ENCODE results near the gene DNAJB5.

DNAJB5 gene

DNA sequence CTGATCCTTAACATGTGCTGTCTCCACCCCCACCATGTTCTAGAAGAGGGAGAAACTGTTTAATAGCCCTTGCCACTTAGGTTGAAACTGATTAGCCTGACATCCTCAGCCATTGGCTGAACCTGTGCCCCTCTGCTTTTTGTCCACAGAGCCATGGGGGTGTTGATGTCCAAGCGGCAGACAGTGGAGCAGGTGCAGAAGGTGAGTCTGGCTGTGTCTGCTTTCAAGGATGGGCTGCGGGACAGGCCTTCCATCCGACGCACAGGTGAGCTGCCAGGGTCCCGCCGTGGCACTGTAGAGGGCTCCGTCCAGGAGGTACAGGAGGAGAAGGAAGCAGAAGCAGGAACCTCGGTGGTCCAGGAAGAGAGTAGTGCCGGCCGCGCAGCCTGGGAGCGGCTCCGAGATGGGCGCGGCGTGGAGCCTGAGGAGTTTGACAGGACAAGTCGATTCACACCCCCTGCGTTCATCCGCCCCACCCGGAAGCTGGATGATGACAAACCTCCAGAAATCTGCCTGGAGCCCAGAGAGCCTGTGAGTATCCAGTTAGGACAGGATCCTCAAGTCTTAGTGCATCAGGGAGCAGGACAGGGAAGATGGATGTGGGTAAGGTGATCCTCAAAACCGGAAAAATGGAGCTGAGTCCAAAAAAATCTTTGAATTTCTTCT, 18.3 kb upstream of the DNAJB5 start:
- no peaks in the 10 kb centered on the region for H3K4me1 Mint-ChIP-seq
- no peak overlapping the region for H3K4me3 Mint-ChIP-seq
- no peaks in the 10 kb centered on the region for H3K36me3 Mint-ChIP-seq
- ATAC-seq (ENCODE audit: low read depth) (no peak), DNase-seq (ENCODE audit: low spot score in 2 of 2) (no peak)
- H3K27ac Mint-ChIP-seq = no peak overlapping the region
- H3K27me3 Mint-ChIP-seq = peaks cover 14% of the 10 kb centered on the region
- no peaks in the 10 kb centered on the region for H3K9me3 Mint-ChIP-seq

DNA sequence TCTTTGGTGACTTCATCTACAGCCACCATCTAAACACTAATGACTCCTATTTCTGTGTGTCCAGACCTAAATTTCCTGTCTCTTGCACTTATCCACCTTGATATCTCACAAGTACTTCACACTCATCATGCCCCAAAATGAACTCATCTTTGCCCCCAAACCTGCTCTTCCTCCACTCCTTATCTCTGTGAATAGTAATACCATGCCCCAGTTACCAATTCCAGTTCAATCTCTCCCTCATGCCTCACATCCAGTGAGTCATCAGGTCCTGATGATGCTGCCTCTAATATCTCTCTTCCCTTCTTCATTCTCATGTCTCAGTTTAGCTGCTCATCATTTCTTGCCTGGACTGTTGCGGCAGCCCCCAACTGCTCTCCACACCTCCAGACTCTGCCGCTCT, 14.9 kb upstream of the DNAJB5 start:
- H3K36me3 Mint-ChIP-seq = no peaks in the 10 kb centered on the region
- ATAC-seq (ENCODE audit: low read depth) (no peak), DNase-seq (ENCODE audit: low spot score in 2 of 2) (no peak)
- peaks cover 8% of the 10 kb centered on the region for H3K27me3 Mint-ChIP-seq
- no peak overlapping the region for H3K27ac Mint-ChIP-seq
- H3K9me3 Mint-ChIP-seq = no peaks in the 10 kb centered on the region
- no peak overlapping the region for H3K4me3 Mint-ChIP-seq
- no peaks in the 10 kb centered on the region for H3K4me1 Mint-ChIP-seq

DNA sequence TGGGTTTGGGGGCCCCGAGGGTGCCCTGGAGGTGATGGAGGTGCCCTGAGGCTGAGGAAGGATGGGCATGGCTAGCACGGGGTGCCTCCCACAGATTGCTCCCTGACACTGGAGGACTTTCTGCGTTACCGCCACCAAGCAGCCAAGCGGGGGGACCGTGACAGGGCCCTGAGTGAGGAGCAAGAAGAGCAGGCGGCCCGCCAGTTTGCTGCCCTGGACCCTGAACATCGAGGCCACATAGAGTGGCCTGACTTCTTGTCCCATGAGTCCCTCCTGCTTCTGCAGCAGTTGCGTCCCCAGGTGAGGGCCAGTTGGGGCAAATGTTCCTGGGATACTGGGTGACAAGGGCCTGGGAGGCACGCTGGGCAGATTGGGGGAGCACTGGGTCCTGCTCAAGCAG, 13.1 kb upstream of the DNAJB5 start:
- DNase-seq (ENCODE audit: low spot score in 2 of 2) (no peak), ATAC-seq (ENCODE audit: low read depth) (no peak)
- H3K4me3 Mint-ChIP-seq = no peak overlapping the region
- no peaks in the 10 kb centered on the region for H3K36me3 Mint-ChIP-seq
- H3K9me3 Mint-ChIP-seq = no peaks in the 10 kb centered on the region
- no peak overlapping the region for H3K27ac Mint-ChIP-seq
- peaks cover 2% of the 10 kb centered on the region for H3K4me1 Mint-ChIP-seq
- H3K27me3 Mint-ChIP-seq = peaks cover 5% of the 10 kb centered on the region

DNA sequence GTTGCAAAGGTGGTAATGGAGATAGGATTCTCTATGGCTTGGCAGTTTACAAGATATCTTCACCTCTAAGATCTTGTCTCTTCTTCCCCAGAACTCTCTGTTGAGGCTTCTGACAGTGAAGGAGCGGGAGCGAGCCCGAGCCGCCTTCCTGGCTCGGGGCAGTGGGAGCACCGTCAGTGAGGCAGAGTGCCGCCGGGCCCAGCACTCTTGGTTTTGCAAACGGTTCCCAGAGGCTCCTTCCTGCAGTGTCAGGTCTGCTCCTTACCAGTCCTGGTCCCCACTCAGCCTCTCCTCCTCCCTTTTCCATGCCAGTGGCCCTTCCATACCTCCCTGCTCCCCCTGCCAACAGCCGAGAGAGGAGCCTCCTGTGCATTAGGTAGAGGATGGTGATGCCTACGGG, 12.6 kb upstream of the DNAJB5 start:
- Mint-ChIP-seq H3K27me3 (peaks cover 5% of the 10 kb centered on the region), H3K27ac (no peak overlapping the region), H3K4me1 (peaks cover 2% of the 10 kb centered on the region), H3K36me3 (no peaks in the 10 kb centered on the region), H3K4me3 (no peak overlapping the region), H3K9me3 (no peaks in the 10 kb centered on the region)
- no peak for ATAC-seq (ENCODE audit: low read depth)
- DNase-seq (ENCODE audit: low spot score in 2 of 2) = no peak

DNA sequence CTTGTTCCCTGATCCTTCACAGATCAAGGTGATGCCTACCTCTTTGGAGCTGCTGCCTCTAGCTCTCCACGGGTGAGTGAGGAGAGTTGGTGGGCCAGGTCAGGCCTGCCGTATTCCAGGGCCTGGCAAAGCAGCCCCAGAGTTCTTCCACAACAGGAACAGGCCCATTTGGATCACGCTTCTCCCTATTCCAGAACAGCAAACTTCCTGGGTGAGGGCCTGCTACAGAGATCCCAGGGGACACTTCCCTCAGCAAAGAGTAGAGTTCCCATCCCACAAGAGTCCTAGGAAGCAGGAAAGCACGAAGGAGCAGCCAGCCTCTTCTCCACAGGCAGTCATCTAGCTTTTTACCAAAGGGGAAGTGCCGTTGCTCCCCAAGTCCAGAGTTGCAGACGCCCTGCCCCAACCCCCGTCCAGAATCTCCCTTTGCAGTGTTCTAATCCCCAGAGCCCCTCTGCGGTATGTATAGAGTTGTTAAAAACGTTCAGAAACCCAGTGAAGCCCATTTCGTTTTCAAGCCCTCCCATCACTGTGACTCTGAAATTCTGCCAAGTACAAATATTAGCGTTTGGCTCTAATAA, 9.3 kb upstream of the DNAJB5 start:
- peaks cover 27% of the 10 kb centered on the region for H3K4me1 Mint-ChIP-seq
- H3K4me3 Mint-ChIP-seq = no peak overlapping the region
- ATAC-seq (ENCODE audit: low read depth) (no peak), DNase-seq (ENCODE audit: low spot score in 2 of 2) (no peak)
- H3K36me3 Mint-ChIP-seq = no peaks in the 10 kb centered on the region
- H3K27me3 Mint-ChIP-seq = peaks cover 2% of the 10 kb centered on the region
- H3K9me3 Mint-ChIP-seq = no peaks in the 10 kb centered on the region
- H3K27ac Mint-ChIP-seq = no peak overlapping the region

DNA sequence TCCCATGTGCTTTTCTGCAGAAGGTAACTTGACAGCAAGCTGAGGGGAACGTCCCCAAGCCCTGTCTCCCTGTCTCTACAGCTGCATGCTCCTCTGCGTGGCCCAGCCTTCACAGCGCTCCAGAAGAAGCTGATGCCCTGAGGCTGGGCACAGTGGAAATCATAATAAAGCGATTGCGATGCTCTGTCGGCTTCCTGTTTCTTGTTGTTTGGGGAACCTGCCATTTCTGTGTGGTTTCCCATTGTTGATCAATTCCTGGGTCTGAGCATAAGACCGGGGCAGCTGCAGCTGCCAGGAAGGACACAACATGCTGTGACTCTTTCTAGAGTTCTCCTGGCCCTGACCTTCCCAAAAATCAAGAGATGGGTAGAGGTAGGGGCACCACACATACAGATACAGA, 7.2 kb upstream of the DNAJB5 start:
- no peak for DNase-seq (ENCODE audit: low spot score in 2 of 2)
- H3K36me3 Mint-ChIP-seq = no peaks in the 10 kb centered on the region
- peak overlapping the region; percentile 9 for H3K4me3 Mint-ChIP-seq
- ATAC-seq (ENCODE audit: low read depth) = no peak
- H3K4me1 Mint-ChIP-seq = peaks cover 42% of the 10 kb centered on the region
- H3K9me3 Mint-ChIP-seq = no peaks in the 10 kb centered on the region
- H3K27ac Mint-ChIP-seq = no peak overlapping the region
- H3K27me3 Mint-ChIP-seq = no peaks in the 10 kb centered on the region

DNA sequence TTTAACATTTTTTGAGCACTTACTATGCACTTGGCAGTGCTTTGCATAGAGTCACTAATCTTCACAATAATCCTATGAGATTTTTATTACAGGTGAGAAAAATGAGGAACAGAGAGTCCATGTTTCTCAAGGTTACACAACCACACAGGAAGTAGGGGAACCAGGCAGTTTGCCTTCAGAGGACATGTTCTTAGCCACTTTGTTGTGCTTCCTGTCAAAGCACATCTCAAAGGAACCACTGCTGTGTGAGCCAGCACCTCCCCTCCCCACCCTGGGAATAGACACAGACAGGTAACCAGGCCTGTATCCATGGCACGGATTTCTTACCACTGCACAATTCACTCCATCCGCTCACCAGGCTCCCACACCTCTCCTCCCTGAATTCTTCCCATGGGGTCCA, 6.3 kb upstream of the DNAJB5 start:
- Mint-ChIP-seq H3K4me1 (peaks cover 46% of the 10 kb centered on the region), H3K4me3 (peak overlapping the region; percentile 37), H3K36me3 (no peaks in the 10 kb centered on the region), H3K9me3 (no peaks in the 10 kb centered on the region), H3K27me3 (no peaks in the 10 kb centered on the region), H3K27ac (no peak overlapping the region)
- no peak for DNase-seq (ENCODE audit: low spot score in 2 of 2)
- peak; percentile 78 for ATAC-seq (ENCODE audit: low read depth)

DNA sequence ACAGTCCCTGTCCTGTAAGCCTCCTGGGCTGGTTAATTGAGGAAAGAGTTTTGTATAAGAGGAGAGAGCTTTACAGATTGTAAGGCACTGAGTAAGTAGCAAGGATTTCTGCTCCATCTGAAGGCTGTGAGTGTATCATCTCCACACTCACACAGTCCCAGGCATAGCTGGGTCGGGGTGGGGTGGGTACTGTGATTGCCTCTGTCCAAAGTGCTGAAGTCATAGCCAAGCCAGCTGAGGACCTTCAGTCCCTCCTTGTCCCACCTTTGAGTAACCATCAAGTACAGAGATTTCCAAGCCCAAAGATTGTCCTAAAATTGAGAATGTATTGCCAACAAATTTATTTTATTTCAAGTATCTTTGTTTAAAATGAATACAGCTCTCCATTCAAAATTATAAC, 5.5 kb upstream of the DNAJB5 start:
- Mint-ChIP-seq H3K27me3 (no peaks in the 10 kb centered on the region), H3K4me3 (no peak overlapping the region), H3K36me3 (no peaks in the 10 kb centered on the region), H3K27ac (no peak overlapping the region), H3K4me1 (peaks cover 50% of the 10 kb centered on the region), H3K9me3 (no peaks in the 10 kb centered on the region)
- DNase-seq (ENCODE audit: low spot score in 2 of 2) (no peak), ATAC-seq (ENCODE audit: low read depth) (no peak)

DNA sequence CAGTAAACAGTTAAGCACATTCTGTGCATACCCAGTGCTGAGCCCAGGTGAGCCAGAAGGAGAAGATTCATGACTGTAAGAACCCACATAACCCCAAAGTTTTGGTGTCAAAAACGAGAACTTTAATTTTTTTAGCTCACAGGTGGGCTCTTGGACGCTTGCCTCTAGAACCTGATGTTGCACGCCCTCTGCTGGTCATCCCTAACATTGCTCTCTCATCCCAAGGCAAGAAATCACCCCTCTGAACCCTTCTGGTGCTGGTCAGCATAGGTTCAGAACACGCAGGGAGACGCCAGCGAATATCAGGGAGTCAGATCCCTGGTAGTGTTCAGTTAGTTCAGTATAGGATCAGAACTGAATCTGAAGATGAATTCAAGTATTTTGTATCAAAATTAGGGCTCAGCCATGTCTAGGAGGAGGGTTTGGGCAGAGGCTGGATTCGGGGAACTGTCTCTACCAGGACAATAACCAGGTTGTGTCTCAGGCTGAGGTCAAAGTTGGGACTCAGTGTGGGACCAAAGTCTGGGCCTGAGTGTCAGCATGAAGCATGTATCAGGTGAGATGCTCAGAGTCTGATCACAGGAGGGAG, 4.1 kb upstream of the DNAJB5 start:
- Mint-ChIP-seq H3K27ac (peak overlapping the region; percentile 16), H3K4me3 (no peak overlapping the region), H3K4me1 (peaks cover 53% of the 10 kb centered on the region), H3K9me3 (no peaks in the 10 kb centered on the region), H3K27me3 (no peaks in the 10 kb centered on the region), H3K36me3 (no peaks in the 10 kb centered on the region)
- peak in 1 of 2 donors; percentile 37 for DNase-seq (ENCODE audit: low spot score in 2 of 2)
- ATAC-seq (ENCODE audit: low read depth) = no peak

DNA sequence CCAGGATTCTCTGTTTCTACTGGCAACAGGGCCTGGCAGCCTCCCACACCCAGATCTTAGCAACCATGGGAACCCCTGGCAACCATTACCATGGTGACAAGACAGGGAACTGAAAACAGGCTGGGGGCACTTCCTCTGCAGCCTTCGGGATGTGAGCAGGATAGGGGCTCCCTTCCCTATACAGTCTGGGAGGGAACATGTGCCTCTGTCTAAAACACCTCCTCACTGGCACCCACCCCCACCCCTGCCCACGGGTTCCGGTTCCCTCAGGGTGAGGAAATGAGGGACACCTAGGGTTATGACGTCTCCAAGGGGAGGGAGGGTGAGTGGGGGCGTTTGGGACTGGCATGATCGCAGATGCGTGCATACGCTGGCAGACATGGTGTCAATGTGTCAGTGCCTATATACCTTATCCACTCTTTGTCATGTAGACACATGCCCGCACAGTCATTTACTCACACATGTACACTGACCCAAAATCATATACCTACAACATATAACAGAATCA, 3.0 kb upstream of the DNAJB5 start:
- Mint-ChIP-seq H3K36me3 (no peaks in the 10 kb centered on the region), H3K27ac (peak overlapping the region; percentile 56), H3K9me3 (no peaks in the 10 kb centered on the region), H3K4me3 (no peak overlapping the region), H3K27me3 (peaks cover 6% of the 10 kb centered on the region), H3K4me1 (peaks cover 57% of the 10 kb centered on the region)
- DNase-seq (ENCODE audit: low spot score in 2 of 2) (peak; percentile 36 to 40), ATAC-seq (ENCODE audit: low read depth) (peak; percentile 2)

DNA sequence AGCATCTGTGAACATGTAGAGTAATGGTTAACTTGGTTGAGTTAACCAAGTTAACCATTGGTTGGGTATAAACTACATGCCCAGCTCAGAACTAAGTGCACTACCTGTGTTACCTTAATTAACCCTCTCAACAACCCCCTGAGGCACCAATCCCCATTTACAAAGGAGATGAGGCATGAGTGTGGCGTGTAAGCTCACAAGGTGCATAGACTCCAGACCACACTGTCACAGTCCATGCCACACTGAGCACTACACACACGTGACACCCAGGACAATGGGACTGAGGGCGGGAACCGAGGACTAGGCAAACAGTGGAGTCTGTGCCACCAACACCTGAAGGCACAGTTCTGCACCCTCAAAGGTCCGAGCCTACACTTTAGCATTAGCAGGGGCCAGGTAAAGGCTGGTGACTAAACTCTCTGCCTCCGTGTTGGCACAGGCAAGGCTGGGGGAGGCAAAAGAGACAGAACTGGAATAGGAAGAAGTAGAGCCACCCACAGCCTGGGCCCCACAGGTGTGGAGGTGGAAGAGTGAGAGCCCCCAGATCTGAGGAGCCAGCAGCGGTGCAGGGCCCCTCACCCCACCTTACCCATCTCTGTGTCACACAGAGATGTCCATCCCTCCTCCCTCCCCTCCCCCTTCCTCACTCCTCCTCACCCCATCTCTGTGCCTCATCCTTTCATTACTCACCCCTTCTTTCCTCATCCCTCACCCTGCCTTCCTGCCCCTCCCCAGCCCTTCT, 2.2 kb upstream of the DNAJB5 start:
- no peaks in the 10 kb centered on the region for H3K9me3 Mint-ChIP-seq
- DNase-seq (ENCODE audit: low spot score in 2 of 2) (no peak), ATAC-seq (ENCODE audit: low read depth) (no peak)
- peak overlapping the region; percentile 61 for H3K27ac Mint-ChIP-seq
- peaks cover 6% of the 10 kb centered on the region for H3K27me3 Mint-ChIP-seq
- peaks cover 55% of the 10 kb centered on the region for H3K4me1 Mint-ChIP-seq
- H3K36me3 Mint-ChIP-seq = no peaks in the 10 kb centered on the region
- peak overlapping the region; percentile 28 for H3K4me3 Mint-ChIP-seq

DNA sequence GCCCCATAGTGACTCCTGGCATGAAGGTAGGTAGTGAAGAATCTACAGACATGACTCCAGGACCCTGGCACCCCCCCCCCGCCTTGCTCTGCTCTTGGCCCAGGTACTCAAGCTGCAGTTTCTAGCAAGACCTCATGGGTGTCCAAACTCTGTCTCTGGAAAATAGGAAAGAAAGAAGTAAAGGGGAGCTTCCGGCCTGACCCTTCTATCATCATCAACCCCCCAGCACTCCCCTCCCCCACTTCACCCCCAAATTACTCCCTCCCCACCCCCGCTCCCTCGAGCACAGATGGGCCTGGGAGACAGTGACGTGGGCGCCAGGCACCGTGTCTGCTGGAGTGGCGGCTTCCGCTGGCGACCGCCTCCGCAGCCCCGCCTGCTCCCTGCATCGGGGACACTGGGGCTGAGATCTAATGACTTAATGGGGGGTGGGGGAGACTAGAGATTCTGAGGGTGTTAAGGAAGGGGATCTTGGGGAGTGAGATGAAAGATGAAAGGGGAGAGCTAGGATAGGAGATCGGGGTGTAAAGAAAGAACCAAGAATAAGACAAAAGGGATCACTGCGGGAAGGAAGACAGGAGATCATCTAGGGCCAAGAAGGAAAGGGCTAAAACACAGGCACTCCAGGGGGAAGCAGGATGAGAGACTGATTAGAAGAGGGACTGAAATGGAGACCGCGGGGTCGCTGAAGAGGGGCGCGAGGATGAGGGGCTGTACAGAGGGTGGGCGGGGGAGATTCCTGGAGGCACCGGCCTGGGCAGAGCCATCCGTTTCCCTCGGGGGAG, 1.1 kb upstream of the DNAJB5 start:
- peak overlapping the region; percentile 91 for H3K4me3 Mint-ChIP-seq
- no peaks in the 10 kb centered on the region for H3K36me3 Mint-ChIP-seq
- ATAC-seq (ENCODE audit: low read depth) (no peak), DNase-seq (ENCODE audit: low spot score in 2 of 2) (peak in 1 of 2 donors; percentile 37)
- no peaks in the 10 kb centered on the region for H3K9me3 Mint-ChIP-seq
- peaks cover 6% of the 10 kb centered on the region for H3K27me3 Mint-ChIP-seq
- H3K27ac Mint-ChIP-seq = peak overlapping the region; percentile 61
- peaks cover 44% of the 10 kb centered on the region for H3K4me1 Mint-ChIP-seq

DNA sequence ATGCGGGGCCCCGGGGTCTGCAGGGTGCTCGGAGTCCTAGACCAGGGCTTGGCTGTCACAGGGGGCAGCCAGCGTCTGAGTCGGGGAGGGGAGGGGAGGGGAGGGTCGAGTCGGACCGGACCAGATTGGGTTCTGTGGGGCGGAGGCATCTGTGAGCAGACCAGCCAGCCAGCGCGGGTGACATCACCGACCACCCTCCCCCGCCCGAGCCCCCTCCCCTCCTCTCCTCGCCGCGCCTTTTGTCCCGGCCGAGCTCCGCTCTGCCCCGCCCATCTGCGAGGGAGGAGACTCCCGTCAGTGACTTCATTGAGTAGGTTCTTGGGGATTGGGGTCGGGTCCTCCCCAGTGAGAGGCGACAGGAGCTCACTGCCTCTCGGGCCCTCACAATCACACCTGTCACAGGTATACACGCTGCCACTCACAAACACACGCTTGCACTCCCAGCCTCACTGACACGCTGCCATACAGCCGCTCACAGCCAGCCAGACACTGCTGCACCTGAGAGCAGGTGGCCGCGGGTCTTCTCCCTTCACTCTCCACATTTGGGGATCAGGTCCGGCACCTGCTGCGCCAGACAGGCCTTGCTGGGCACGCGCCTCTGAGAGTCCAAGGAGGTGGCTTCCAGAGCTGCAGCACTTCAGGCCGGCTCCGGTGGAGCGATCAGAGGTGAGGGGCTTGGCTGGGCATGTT, 546 bp downstream of the DNAJB5 start:
- ATAC-seq (ENCODE audit: low read depth) (no peak), DNase-seq (ENCODE audit: low spot score in 2 of 2) (peak in 1 of 2 donors; percentile 42)
- H3K4me3 Mint-ChIP-seq = peak overlapping the region; percentile 91
- no peak overlapping the region for H3K27ac Mint-ChIP-seq
- no peaks in the 10 kb centered on the region for H3K9me3 Mint-ChIP-seq
- no peaks in the 10 kb centered on the region for H3K36me3 Mint-ChIP-seq
- peaks cover 6% of the 10 kb centered on the region for H3K27me3 Mint-ChIP-seq
- peaks cover 32% of the 10 kb centered on the region for H3K4me1 Mint-ChIP-seq

Measured in memory B cell (primary cell).